ENCODE measurements around the gene NBDY. TPM values are rescaled to one million over a fixed set of nuclear protein-coding genes. Genes with fewer than 3 reads are reported as not detected.

The NBDY gene
- total RNA-seq, 2 experiments from 2014 or later, result 5.4 to 32.9 TPM

DNA sequence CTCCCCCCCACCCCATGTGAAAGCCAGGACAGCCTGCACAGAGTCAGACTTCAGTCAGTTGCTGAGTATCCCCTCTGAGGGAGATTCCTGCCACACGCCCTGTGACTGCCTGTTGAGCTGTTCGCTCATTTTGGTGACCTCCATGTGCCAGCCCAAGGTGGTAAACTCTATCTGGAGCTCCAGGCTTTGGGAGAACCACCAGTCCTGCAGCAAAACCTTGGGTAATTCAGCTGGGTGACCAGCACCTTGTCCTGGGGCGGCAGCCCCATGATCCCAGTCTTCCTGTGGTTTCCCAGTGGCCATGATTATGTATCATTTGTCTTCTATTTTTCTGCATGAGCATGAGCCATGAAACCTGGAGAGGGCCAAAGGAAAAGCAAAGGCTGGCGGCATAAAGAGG lies 73.4 kb downstream of the NBDY start:
- Histone ChIP-seq H4K20me1 (ENCODE audit: insufficient read depth, low read length) (no peaks in the 10 kb centered on the region), H3K36me3 (ENCODE audit: insufficient read depth, low read length) (peaks cover 5% of the 10 kb centered on the region; the same call in 1 of the 2 replicates), H3K9me3 (ENCODE audit: low read length) (no peaks in the 10 kb centered on the region), H3K79me2 (ENCODE audit: insufficient read depth, low read depth, low read length) (no peaks in the 10 kb centered on the region), H3K4me3 (ENCODE audit: low read depth, low read length, poor library complexity, severe bottlenecking) (no peak overlapping the region), H3K9me2 (ENCODE audit: insufficient read depth, low read length) (no peaks in the 10 kb centered on the region), H3K4me1 (ENCODE audit: insufficient read depth, low read length, poor library complexity, severe bottlenecking) (peaks cover 16% of the 10 kb centered on the region), H2AFZ (ENCODE audit: low read length) (no peak overlapping the region), H3K4me2 (ENCODE audit: low read length) (no peak overlapping the region), H3K27ac (ENCODE audit: low read depth, low read length, poor library complexity, severe bottlenecking) (no peak overlapping the region)
- POLR2A ChIA-PET, result no interaction called here
- intact Hi-C loops (cut with micrococcal nuclease; ENCODE audit: unreplicated experiment), result no loop called here
- TF ChIP-seq EZH2phosphoT487 (IDR thresholded peaks at IDR 0.05; ENCODE audit: borderline replicate concordance, low read depth, low read length), result no peak
- TF ChIP-seq, protein P1, sequence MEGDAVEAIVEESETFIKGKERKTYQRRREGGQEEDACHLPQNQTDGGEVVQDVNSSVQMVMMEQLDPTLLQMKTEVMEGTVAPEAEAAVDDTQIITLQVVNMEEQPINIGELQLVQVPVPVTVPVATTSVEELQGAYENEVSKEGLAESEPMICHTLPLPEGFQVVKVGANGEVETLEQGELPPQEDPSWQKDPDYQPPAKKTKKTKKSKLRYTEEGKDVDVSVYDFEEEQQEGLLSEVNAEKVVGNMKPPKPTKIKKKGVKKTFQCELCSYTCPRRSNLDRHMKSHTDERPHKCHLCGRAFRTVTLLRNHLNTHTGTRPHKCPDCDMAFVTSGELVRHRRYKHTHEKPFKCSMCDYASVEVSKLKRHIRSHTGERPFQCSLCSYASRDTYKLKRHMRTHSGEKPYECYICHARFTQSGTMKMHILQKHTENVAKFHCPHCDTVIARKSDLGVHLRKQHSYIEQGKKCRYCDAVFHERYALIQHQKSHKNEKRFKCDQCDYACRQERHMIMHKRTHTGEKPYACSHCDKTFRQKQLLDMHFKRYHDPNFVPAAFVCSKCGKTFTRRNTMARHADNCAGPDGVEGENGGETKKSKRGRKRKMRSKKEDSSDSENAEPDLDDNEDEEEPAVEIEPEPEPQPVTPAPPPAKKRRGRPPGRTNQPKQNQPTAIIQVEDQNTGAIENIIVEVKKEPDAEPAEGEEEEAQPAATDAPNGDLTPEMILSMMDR (conservative IDR thresholded peaks at IDR 0.05; ENCODE audit: low read length), result no peak
- CTCF ChIA-PET (ENCODE audit: unreplicated experiment), result no interaction called here
- no peak for DNase-seq (ENCODE audit: low spot score)
- BruUV-seq (replicated peaks), result no TSS peak

DNA sequence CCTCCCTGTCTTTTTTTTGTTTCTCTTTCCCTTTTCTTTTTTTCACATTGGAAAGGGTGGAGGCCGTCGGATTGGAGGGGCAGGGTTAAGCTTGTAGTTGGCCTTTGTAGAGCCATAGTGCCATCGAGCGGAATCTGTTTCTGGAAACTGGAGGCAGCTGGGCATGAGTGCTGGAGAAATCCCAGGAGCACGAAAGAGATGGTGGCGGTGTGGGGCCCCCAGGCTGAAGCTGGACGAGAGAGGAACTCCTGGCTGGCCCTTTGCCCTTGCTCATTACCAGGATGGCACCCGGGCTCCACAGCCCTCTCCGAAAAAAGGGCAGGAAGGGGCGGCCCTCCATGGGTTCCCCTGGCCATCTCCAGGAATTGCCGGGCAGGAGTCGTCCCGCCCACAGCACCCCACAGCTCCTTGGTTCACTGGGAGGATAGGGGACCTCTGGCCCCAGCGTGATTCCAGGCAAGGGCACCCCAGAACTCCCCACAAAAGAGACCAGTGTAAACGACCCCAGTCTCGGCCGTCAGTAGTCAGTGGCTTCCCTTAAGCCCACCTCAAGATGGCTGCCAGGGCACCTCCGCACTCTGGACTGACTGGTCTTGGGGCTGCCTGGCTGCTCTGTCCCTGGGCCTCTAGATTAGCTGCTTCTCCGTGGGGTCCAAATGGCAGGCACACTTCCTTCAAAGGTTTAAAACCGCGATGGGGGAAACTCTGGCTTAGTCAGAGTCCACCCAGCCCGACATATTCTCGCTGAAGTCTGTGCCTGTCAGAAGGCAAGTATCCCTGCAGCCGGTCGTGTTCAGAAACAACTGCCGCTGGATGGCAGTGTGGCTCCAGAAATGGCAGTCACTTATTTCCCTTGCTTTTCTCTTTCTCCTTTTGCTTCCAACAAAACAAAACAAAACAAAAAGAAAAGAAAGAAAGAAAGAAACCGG lies 74.1 kb downstream of the NBDY start:
- Histone ChIP-seq H3K9me2 (ENCODE audit: insufficient read depth, low read length) (no peaks in the 10 kb centered on the region), H2AFZ (ENCODE audit: low read length) (no peak overlapping the region), H4K20me1 (ENCODE audit: insufficient read depth, low read length) (no peaks in the 10 kb centered on the region), H3K4me3 (ENCODE audit: low read depth, low read length, poor library complexity, severe bottlenecking) (no peak overlapping the region), H3K4me1 (ENCODE audit: insufficient read depth, low read length, poor library complexity, severe bottlenecking) (peaks cover 16% of the 10 kb centered on the region), H3K4me2 (ENCODE audit: low read length) (no peak overlapping the region), H3K27ac (ENCODE audit: low read depth, low read length, poor library complexity, severe bottlenecking) (no peak overlapping the region), H3K79me2 (ENCODE audit: insufficient read depth, low read depth, low read length) (no peaks in the 10 kb centered on the region), H3K9me3 (ENCODE audit: low read length) (no peaks in the 10 kb centered on the region), H3K36me3 (ENCODE audit: insufficient read depth, low read length) (peaks cover 5% of the 10 kb centered on the region; the same call in 1 of the 2 replicates)
- intact Hi-C loops (cut with micrococcal nuclease; ENCODE audit: unreplicated experiment), result no loop called here
- no TSS peak for BruUV-seq (replicated peaks)
- DNase-seq (ENCODE audit: low spot score), result no peak
- TF ChIP-seq, protein P1 (conservative IDR thresholded peaks at IDR 0.05; ENCODE audit: low read length), result no peak
- no peak for TF ChIP-seq EZH2phosphoT487 (IDR thresholded peaks at IDR 0.05; ENCODE audit: borderline replicate concordance, low read depth, low read length)
- ChIA-PET POLR2A (no interaction called here), CTCF (ENCODE audit: unreplicated experiment) (no interaction called here)
